Liver (tissue), 9 donors: ENCODE data around the gene RNF217. TPM values are rescaled to one million over a fixed set of nuclear protein-coding genes. Genes with fewer than 3 reads are reported as not detected.

Source experiments
- DNase-seq: peaks from one replicate; pipeline ENCODE4 v3.0.0-alpha.2; 2017; ENCODE audit warnings: low spot score
- H3K27ac ChIP-seq, 2 donors: one replicate each; pipeline ENCODE4 v1.7.0; 2013; ENCODE audit warnings: inconsistent platforms in 2 of 2, low read length in 2 of 2, control low read depth in 1 of 2, low read depth in 1 of 2, mild to moderate bottlenecking in 1 of 2
- H3K27me3 ChIP-seq, 4 donors: one replicate each; pipeline versions ENCODE4 v1.6.1 to v1.7.0; 2013; ENCODE audit warnings: low read length in 3 of 4, inconsistent platforms in 1 of 4, mild to moderate bottlenecking in 1 of 4, moderate library complexity in 1 of 4; ENCODE audit not compliant: control insufficient read depth in 4 of 4, insufficient read depth in 4 of 4
- H3K36me3 ChIP-seq, 4 donors: one replicate each; pipeline versions ENCODE4 v1.6.1 to v1.7.0; 2013; ENCODE audit warnings: low read length in 3 of 4, mild to moderate bottlenecking in 3 of 4, low read depth in 1 of 4, moderate library complexity in 1 of 4; ENCODE audit not compliant: control insufficient read depth in 4 of 4, insufficient read depth in 3 of 4
- H3K4me1 ChIP-seq, 4 donors: one replicate each; pipeline versions ENCODE4 v1.6.1 to v1.7.0; 2013; ENCODE audit warnings: low read length in 3 of 4, mild to moderate bottlenecking in 3 of 4, moderate library complexity in 1 of 4; ENCODE audit not compliant: control insufficient read depth in 4 of 4, insufficient read depth in 4 of 4
- H3K4me3 ChIP-seq, 3 donors: one replicate each; pipeline versions ENCODE4 v1.6.1 to v1.7.0; 2013; ENCODE audit warnings: low read length in 3 of 3, control low read depth in 1 of 3, low read depth in 1 of 3, mild to moderate bottlenecking in 1 of 3
- H3K9ac ChIP-seq, 2 donors: one replicate each; pipeline ENCODE4 v1.7.0; 2013; ENCODE audit warnings: low read length in 2 of 2, mild to moderate bottlenecking in 2 of 2, moderate library complexity in 2 of 2, control low read depth in 1 of 2, low read depth in 1 of 2
- H3K9me3 ChIP-seq, 4 donors: one replicate each; pipeline versions ENCODE4 v1.6.1 to v1.7.0; 2013; ENCODE audit warnings: low read length in 3 of 4; ENCODE audit not compliant: control insufficient read depth in 4 of 4
- ATF3 ChIP-seq: IDR thresholded peaks from 2 replicates; pipeline ENCODE4 v1.6.1; 2016; ENCODE audit warnings: antibody characterized with exemption
- GABPA ChIP-seq, 2 donors: IDR thresholded peaks in 1 of 2; conservative IDR thresholded peaks in 1 of 2; 2 replicates each; pipeline ENCODE4 v1.6.1; 2016; ENCODE audit warnings: antibody characterized with exemption in 2 of 2, mild to moderate bottlenecking in 1 of 2, moderate library complexity in 1 of 2
- HNF4A ChIP-seq, 2 donors: conservative IDR thresholded peaks; 2 replicates each; pipeline ENCODE4 v1.6.1; 2016; ENCODE audit warnings: antibody characterized with exemption in 2 of 2, mild to moderate bottlenecking in 2 of 2
- MAX ChIP-seq: IDR thresholded peaks from 2 replicates; pipeline ENCODE4 v1.6.1; 2016; ENCODE audit warnings: antibody characterized with exemption
- NR2F2 ChIP-seq: IDR thresholded peaks from 2 replicates; pipeline ENCODE4 v1.6.1; 2016; ENCODE audit warnings: antibody characterized with exemption
- REST ChIP-seq: IDR thresholded peaks from 2 replicates; pipeline ENCODE4 v1.6.1; 2016; ENCODE audit warnings: antibody characterized with exemption, mild to moderate bottlenecking
- SP1 ChIP-seq: IDR thresholded peaks from 2 replicates; pipeline ENCODE4 v1.6.1; 2018; ENCODE audit warnings: antibody characterized with exemption, mild to moderate bottlenecking
- TAF1 ChIP-seq: conservative IDR thresholded peaks from 2 replicates; pipeline ENCODE4 v1.6.1; 2016; ENCODE audit warnings: antibody characterized with exemption, mild to moderate bottlenecking
- ZBTB33 ChIP-seq: IDR thresholded peaks from 2 replicates; pipeline ENCODE4 v1.6.1; 2016; ENCODE audit warnings: antibody characterized with exemption
- WGBS: extraction: QIAGEN DNeasy Blood & Tissue Kit; methylation state at CpG from one replicate; pipeline ENCODE4 v1.1.7; 2013; 5-methylcytosine and 5-hydroxymethylcytosine counted together
- polyA plus RNA-seq, 2 donors: library from polyadenylated mRNA; stranded (reverse) in 1 of 2; unstranded in 1 of 2; fragments of 200-250 nt in 1 of 2; fragments of >200 nt in 1 of 2; fragmentation: Nextera tagmentation in 1 of 2; extraction: Ambion mirVana in 1 of 2; gene quantifications; one replicate each; pipeline versions ENCODE4 v1.2.1 to v1.2.3, GENCODE V29; 2013 to 2015
- total RNA-seq, 2 donors: library from RNA; depleted of rRNA; stranded (reverse); fragments of >200 nt; gene quantifications; one replicate each; pipeline ENCODE4 v1.2.3, GENCODE V29; 2014
- donor health status: healthy.
- donor health status: healthy.
- donor health status: healthy.
- donor health status: healthy.
- donor health status: healthy.

The RNF217 gene
- total and polyA plus RNA-seq, 4 donors: 2.3 to 18.3 (median 4.1) TPM

- TF ChIP-seq ZBTB33: no peak
- TF ChIP-seq ATF3: no peak
These were observed 40.1 kb downstream of the RNF217 start (continued) for GRCh38 chr6:125002406-125002741.

GRCh38 chr6:125003070-125003469 lies 40.8 kb downstream of the RNF217 start:
- WGBS: 75% methylated on average over 2 of the region's 2 CpGs
- no peak overlapping the region for H3K4me3 ChIP-seq

More at GRCh38 chr6:125003070-125003469, 40.8 kb downstream of the RNF217 start:
- TF ChIP-seq SP1 (no peak), ZBTB33 (no peak), REST (no peak), GABPA (IDR thresholded peaks at IDR 0.05 in 1 of 2, conservative IDR thresholded peaks at IDR 0.05 in 1 of 2) (no peak), NR2F2 (no peak), ATF3 (no peak), TAF1 (no peak), HNF4A (conservative IDR thresholded peaks at IDR 0.05) (no peak), MAX (no peak)
- Histone ChIP-seq H3K27me3 (no peaks in the 10 kb centered on the region), H3K9ac (no peak overlapping the region), H3K9me3 (no peaks in the 10 kb centered on the region), H3K36me3 (no peaks in the 10 kb centered on the region), H3K27ac (no peak overlapping the region), H3K4me1 (peaks cover 0 to 4% (median 2%) of the 10 kb centered on the region in 4 donors)
- DNase-seq: no peak
